HAP-1 (cell line): ENCODE measurements around the gene CNTN4.
"Not testable (repeated sequence)": the region's sequence is repeated elsewhere in the genome, so short reads cannot be mapped to it uniquely, and the experiment has no call there.

Experiments
- DNase-seq, 2 experiments: peaks; one replicate each; pipeline ENCODE4 v3.0.0-alpha.2; 2016 to 2020; ENCODE audit warnings: low spot score in 2 of 2
- H3K27me3 ChIP-seq: fragments of 250-450 bp; sonication (Bioruptor Pico); 2 replicates; pipeline ENCODE4 v1.5.1; 2020; ENCODE audit warnings: low read depth, mild to moderate bottlenecking, moderate library complexity
- H3K36me3 ChIP-seq: fragments of 250-450 bp; sonication (Bioruptor Pico); replicated peaks from 2 replicates; pipeline ENCODE4 v1.5.1; 2020; ENCODE audit warnings: mild to moderate bottlenecking
- H3K4me1 ChIP-seq: fragments of 250-450 bp; sonication (Bioruptor Pico); 2 replicates; pipeline ENCODE4 v1.5.1; 2020; ENCODE audit warnings: mild to moderate bottlenecking
- H3K4me3 ChIP-seq: fragments of 250-450 bp; sonication (Bioruptor Pico); 2 replicates; pipeline ENCODE4 v1.5.1; 2020; ENCODE audit warnings: mild to moderate bottlenecking, moderate library complexity
- H3K9me3 ChIP-seq: fragments of 250-450 bp; sonication (Bioruptor Pico); 2 replicates; pipeline ENCODE4 v1.5.1; 2020; ENCODE audit warnings: mild to moderate bottlenecking, moderate library complexity
- in situ Hi-C: fragments of 300-500 bp; cut with MboI; formaldehyde crosslinking; loops from 3 replicates; pipeline ENCODE4 v1.14.3; 2020; ENCODE audit warnings: low sequenced_read_pairs, inconsistent platforms, mixed read lengths

The CNTN4 gene

GRCh38 chr3:2510591-2511145 is 412.0 kb downstream of the CNTN4 start:
- no peak overlapping the region for H3K4me3 ChIP-seq

GRCh38 chr3:2511356-2511755 is 412.7 kb downstream of the CNTN4 start:
- no peak for DNase-seq
- Histone ChIP-seq H3K27me3 (peaks cover 3% of the 10 kb centered on the region; the same call in 1 of the 2 replicates), H3K4me1 (no peaks in the 10 kb centered on the region), H3K9me3 (no peaks in the 10 kb centered on the region), H3K36me3 (no peaks in the 10 kb centered on the region), H3K4me3 (no peak overlapping the region)
- in situ Hi-C loops = no loop called here

More at GRCh38 chr3:2510591-2511145, 412.0 kb downstream of the CNTN4 start:
- Histone ChIP-seq H3K9me3 (no peaks in the 10 kb centered on the region), H3K4me1 (no peaks in the 10 kb centered on the region), H3K27me3 (0 out of 2 replicates have a peak, but pooled peaks cover 3% of the 10 kb centered on the region), H3K36me3 (no peaks in the 10 kb centered on the region)
- no peak for DNase-seq
- in situ Hi-C loops = no loop called here

- Histone ChIP-seq H3K4me3 (no peak overlapping the region), H3K27me3 (peaks cover 3% of the 10 kb centered on the region; the same call in 1 of the 2 replicates), H3K36me3 (no peaks in the 10 kb centered on the region), H3K9me3 (no peaks in the 10 kb centered on the region), H3K4me1 (no peaks in the 10 kb centered on the region)
- DNase-seq = no peak
- in situ Hi-C loops = no loop called here
These were observed 414.2 kb downstream of the CNTN4 start for GRCh38 chr3:2512881-2513280.

- no peaks in the 10 kb centered on the region for H3K4me1 ChIP-seq
- no peak overlapping the region for H3K4me3 ChIP-seq
- no peaks in the 10 kb centered on the region for H3K9me3 ChIP-seq
- H3K36me3 ChIP-seq = no peaks in the 10 kb centered on the region
- H3K27me3 ChIP-seq = peaks cover 3% of the 10 kb centered on the region; the same call in 1 of the 2 replicates
- DNase-seq = no peak
- in situ Hi-C loops = no loop called here
These were observed 415.3 kb downstream of the CNTN4 start for GRCh38 chr3:2513986-2514385.

GRCh38 chr3:2516762-2517441 is 418.2 kb downstream of the CNTN4 start:
- H3K4me1 ChIP-seq = no peaks in the 10 kb centered on the region
- H3K4me3 ChIP-seq = no peak overlapping the region
- H3K9me3 ChIP-seq = no peaks in the 10 kb centered on the region
- DNase-seq = no peak
- in situ Hi-C loops = no loop called here
- H3K36me3 ChIP-seq = no peaks in the 10 kb centered on the region
- H3K27me3 ChIP-seq = peaks cover 3% of the 10 kb centered on the region; the same call in 1 of the 2 replicates

- Histone ChIP-seq H3K27me3 (peaks cover 3% of the 10 kb centered on the region; the same call in 1 of the 2 replicates), H3K9me3 (no peaks in the 10 kb centered on the region), H3K4me1 (no peaks in the 10 kb centered on the region), H3K36me3 (no peaks in the 10 kb centered on the region), H3K4me3 (no peak overlapping the region)
- no peak for DNase-seq
- in situ Hi-C loops = no loop called here
These were observed 419.0 kb downstream of the CNTN4 start for GRCh38 chr3:2517500-2518172.

GRCh38 chr3:2523281-2523836 is 424.7 kb downstream of the CNTN4 start:
- in situ Hi-C loops = no loop called here
- no peaks in the 10 kb centered on the region for H3K4me1 ChIP-seq
- H3K36me3 ChIP-seq = no peaks in the 10 kb centered on the region
- no peaks in the 10 kb centered on the region for H3K9me3 ChIP-seq
- DNase-seq = no peak
- no peaks in the 10 kb centered on the region for H3K27me3 ChIP-seq
- H3K4me3 ChIP-seq = no peak overlapping the region

- no peaks in the 10 kb centered on the region for H3K9me3 ChIP-seq
- H3K36me3 ChIP-seq = no peaks in the 10 kb centered on the region
- no peaks in the 10 kb centered on the region for H3K27me3 ChIP-seq
- H3K4me1 ChIP-seq = no peaks in the 10 kb centered on the region
- in situ Hi-C loops = no loop called here
- H3K4me3 ChIP-seq = no peak overlapping the region
- DNase-seq = no peak
These were observed 427.3 kb downstream of the CNTN4 start for GRCh38 chr3:2525968-2526367.

- no peak overlapping the region for H3K4me3 ChIP-seq
- in situ Hi-C loops = no loop called here
- no peak for DNase-seq
- H3K9me3 ChIP-seq = no peaks in the 10 kb centered on the region
- no peaks in the 10 kb centered on the region for H3K27me3 ChIP-seq
- H3K4me1 ChIP-seq = no peaks in the 10 kb centered on the region
- no peaks in the 10 kb centered on the region for H3K36me3 ChIP-seq
These were observed 428.3 kb downstream of the CNTN4 start for GRCh38 chr3:2526926-2527325.

GRCh38 chr3:2527328-2527727 is 428.7 kb downstream of the CNTN4 start:
- in situ Hi-C loops, DNase-seq, H3K4me3 ChIP-seq, H3K4me1 ChIP-seq, H3K27me3 ChIP-seq, H3K36me3 ChIP-seq, H3K9me3 ChIP-seq: not testable (repeated sequence)

GRCh38 chr3:2534767-2535166 is 436.1 kb downstream of the CNTN4 start:
- in situ Hi-C loops, H3K4me3 ChIP-seq, H3K27me3 ChIP-seq, H3K9me3 ChIP-seq, DNase-seq, H3K4me1 ChIP-seq, H3K36me3 ChIP-seq: not testable (repeated sequence)

GRCh38 chr3:2535206-2535605 is 436.5 kb downstream of the CNTN4 start:
- no peaks in the 10 kb centered on the region for H3K9me3 ChIP-seq
- H3K4me1 ChIP-seq = no peaks in the 10 kb centered on the region
- H3K36me3 ChIP-seq = no peaks in the 10 kb centered on the region
- no peak overlapping the region for H3K4me3 ChIP-seq
- no peaks in the 10 kb centered on the region for H3K27me3 ChIP-seq
- in situ Hi-C loops = no loop called here
- no peak for DNase-seq

- in situ Hi-C loops = no loop called here
- Histone ChIP-seq H3K36me3 (no peaks in the 10 kb centered on the region), H3K4me3 (no peak overlapping the region), H3K4me1 (no peaks in the 10 kb centered on the region), H3K9me3 (no peaks in the 10 kb centered on the region), H3K27me3 (no peaks in the 10 kb centered on the region)
- DNase-seq = no peak
These were observed 437.9 kb downstream of the CNTN4 start for GRCh38 chr3:2536575-2536974.

- H3K36me3 ChIP-seq = no peaks in the 10 kb centered on the region
- no peaks in the 10 kb centered on the region for H3K9me3 ChIP-seq
- in situ Hi-C loops = no loop called here
- no peaks in the 10 kb centered on the region for H3K4me1 ChIP-seq
- H3K4me3 ChIP-seq = no peak overlapping the region
- DNase-seq = no peak
- no peaks in the 10 kb centered on the region for H3K27me3 ChIP-seq
These were observed 441.4 kb downstream of the CNTN4 start for GRCh38 chr3:2540115-2540514.
